ENCODE data around the gene IGSF21.
A peak's percentile ranks its signal among the peaks of the same experiment; 100 is the strongest.

IGSF21 gene

GRCh38 chr1:18400347-18401102, 292.9 kb downstream of the IGSF21 start:
- TF ChIP-seq GATA1 (IDR thresholded peaks at IDR 0.05; ENCODE audit: low read depth, low read length) (no peak), POLR2A (IDR thresholded peaks at IDR 0.05; ENCODE audit: low read length) (no peak)
- peak in 1 of 2 experiments; percentile 52 for DNase-seq

DNA sequence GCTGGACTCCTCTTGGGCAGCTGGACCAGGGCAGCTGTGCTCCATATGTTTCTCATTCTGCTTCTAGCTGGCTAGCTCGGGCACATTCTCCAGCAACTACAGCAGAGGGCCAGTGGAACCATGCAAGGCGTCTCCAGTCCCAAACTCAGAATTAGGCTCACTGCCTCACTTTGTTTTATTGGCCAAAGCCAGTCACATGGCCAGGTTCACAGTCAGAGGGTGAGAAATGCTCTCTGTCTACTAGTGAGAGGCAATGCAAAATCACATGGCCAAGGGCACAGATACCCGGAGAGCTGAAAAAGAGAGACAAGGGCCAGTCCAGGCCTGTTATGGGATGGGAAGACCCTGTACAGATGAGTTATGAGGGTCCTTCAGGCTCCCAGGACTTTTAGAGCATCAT, 294.3 kb downstream of the IGSF21 start:
- DNase-seq = no peak
- TF ChIP-seq POLR2A (IDR thresholded peaks at IDR 0.05; ENCODE audit: low read length) (no peak), GATA1 (IDR thresholded peaks at IDR 0.05; ENCODE audit: low read depth, low read length) (no peak)

DNA sequence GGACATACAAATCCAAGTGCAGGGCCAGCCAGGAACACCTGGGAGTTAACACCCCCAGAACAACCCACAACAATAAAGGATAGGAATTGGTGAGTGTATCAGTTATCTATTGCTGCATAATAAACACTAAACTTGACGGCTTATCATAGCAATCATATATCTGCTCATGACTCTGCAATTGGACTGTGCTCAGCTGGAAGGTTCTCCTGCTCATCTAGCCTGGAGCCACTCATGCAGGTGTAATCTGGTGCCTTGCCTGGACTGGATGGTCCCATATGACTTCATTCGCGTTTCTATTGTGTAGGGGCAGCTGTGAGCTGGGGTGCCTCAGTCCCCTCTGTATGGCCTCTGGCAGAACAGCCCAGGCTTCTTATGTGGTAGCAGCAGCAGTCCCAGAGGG, 296.9 kb downstream of the IGSF21 start:
- TF ChIP-seq POLR2A (IDR thresholded peaks at IDR 0.05; ENCODE audit: low read length) (no peak), GATA1 (IDR thresholded peaks at IDR 0.05; ENCODE audit: low read depth, low read length) (no peak)
- no peak for DNase-seq

DNA sequence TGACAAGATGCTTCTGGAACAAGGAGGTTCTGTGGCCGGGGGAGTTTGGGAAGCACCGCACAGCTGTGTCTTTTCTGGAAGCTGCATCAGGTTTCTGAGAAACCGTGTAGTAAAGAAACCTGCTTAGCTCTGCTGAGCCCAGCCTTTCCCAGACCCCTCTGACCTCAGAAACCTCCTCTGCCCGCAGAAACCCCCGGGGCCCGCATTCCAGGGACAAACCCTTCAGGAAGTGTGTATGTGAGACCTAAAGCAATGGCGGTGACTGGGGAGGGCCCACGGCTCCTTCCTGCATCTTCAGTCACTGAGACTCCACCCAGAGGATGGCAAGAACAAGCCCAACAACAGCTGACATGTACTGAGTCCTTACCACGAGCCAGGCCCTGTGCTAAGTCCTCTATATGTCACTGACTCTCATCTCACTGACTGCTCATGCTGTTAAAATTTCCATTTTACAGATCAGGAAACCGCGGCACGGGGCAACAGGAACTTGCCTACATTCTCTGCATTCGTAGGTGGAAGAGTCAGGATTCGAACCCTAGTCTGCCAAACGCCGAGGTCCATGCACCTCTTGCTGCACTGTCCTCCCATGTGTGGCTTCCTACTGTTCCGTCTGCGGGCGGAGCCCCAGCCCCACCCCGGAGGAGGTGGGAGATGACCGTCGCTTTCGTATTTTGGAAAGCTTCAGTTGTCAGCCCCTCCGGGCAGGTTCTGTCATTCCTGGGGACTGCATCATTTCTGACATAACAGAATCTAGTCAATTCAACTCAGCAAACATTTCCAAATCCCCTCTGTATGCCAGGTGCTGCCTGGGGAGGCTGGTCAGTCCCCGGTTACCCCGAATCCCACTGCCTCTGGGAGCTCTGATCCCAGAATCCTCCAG, 299.8 kb downstream of the IGSF21 start:
- no peak for TF ChIP-seq GATA1 (IDR thresholded peaks at IDR 0.05; ENCODE audit: low read depth, low read length)
- TF ChIP-seq POLR2A (IDR thresholded peaks at IDR 0.05; ENCODE audit: low read length) = no peak
- no peak for DNase-seq

- no peak for TF ChIP-seq POLR2A (IDR thresholded peaks at IDR 0.05; ENCODE audit: low read length)
- TF ChIP-seq GATA1 (IDR thresholded peaks at IDR 0.05; ENCODE audit: low read depth, low read length) = no peak
- DNase-seq = no peak
Observed at GRCh38 chr1:18408656-18409370, 301.2 kb downstream of the IGSF21 start.

DNA sequence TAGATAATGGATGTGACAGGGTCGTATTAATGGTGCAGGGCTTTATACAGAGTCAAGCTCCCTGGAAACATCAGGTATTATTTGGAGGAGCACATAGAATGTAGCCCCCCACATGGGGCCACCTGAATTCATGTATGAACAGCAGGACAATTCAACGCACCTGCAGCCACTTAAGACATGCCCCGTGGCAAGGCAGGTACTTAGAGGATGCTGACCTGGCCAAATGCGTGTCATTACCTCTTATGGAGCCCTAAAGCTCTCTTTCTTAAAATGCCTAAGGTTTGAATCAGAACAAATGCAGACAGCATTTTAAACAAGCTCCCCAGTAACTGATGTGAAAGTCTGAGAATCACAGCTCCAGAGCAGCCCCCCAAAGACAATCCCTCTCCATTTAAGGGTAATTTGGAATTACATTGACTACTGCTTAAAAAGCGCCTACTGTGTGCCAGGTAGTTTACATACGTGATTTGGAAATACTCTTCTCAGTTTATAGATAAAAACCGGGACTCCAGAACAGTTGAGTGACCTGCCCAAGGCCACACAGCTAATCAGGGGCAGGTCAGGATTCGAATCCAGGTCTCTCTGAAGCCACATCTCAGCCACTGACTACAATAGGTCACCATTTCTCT, 302.1 kb downstream of the IGSF21 start:
- DNase-seq = no peak
- no peak for TF ChIP-seq GATA1 (IDR thresholded peaks at IDR 0.05; ENCODE audit: low read depth, low read length)
- TF ChIP-seq POLR2A (IDR thresholded peaks at IDR 0.05; ENCODE audit: low read length) = no peak

DNA sequence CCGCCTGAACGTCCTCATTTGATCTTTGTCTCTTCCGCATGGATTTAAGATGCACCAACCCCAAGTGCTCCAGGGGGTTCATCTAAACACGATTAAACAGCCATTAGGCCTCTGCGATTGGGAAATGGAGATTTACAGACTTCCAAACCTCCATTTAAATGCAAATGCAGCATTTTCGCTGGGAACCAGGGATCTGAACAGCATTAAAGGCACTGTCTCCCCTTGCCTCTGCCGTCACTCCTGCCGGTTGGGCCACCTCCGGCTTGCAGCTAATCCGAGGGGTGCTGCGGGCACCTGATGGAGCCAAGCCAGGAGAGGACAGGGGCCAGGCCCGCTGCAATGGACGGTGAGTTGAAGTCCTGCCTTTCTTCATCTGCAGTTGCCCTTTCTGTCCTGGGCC, 302.8 kb downstream of the IGSF21 start:
- no peak for DNase-seq
- TF ChIP-seq GATA1 (IDR thresholded peaks at IDR 0.05; ENCODE audit: low read depth, low read length) = no peak
- TF ChIP-seq POLR2A (IDR thresholded peaks at IDR 0.05; ENCODE audit: low read length) = no peak

DNA sequence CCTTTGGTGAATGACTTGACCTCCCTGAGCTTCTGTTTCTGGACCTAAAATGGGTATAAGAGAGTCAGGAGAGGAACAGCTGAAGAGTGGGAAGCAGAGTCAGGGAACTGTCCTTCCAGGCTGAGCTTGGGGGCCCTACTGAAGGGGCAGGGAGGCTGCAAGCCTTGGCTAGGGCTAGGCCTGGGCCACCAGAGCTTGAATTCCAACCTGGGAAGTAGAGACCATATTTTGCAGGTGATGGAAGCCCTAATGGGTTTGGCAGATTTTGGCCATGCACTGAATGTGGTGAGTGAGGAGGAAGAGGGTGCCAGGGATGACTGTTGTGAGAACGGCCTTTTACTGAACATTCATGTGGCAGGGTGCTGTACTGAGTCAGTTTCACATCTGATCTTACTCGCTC, 303.7 kb downstream of the IGSF21 start:
- TF ChIP-seq GATA1 (IDR thresholded peaks at IDR 0.05; ENCODE audit: low read depth, low read length) (no peak), POLR2A (IDR thresholded peaks at IDR 0.05; ENCODE audit: low read length) (no peak)
- no peak for DNase-seq

- no peak for TF ChIP-seq GATA1 (IDR thresholded peaks at IDR 0.05; ENCODE audit: low read depth, low read length)
- no peak for TF ChIP-seq POLR2A (IDR thresholded peaks at IDR 0.05; ENCODE audit: low read length)
- DNase-seq = no peak
Observed at GRCh38 chr1:18411820-18412641, 304.4 kb downstream of the IGSF21 start.

DNA sequence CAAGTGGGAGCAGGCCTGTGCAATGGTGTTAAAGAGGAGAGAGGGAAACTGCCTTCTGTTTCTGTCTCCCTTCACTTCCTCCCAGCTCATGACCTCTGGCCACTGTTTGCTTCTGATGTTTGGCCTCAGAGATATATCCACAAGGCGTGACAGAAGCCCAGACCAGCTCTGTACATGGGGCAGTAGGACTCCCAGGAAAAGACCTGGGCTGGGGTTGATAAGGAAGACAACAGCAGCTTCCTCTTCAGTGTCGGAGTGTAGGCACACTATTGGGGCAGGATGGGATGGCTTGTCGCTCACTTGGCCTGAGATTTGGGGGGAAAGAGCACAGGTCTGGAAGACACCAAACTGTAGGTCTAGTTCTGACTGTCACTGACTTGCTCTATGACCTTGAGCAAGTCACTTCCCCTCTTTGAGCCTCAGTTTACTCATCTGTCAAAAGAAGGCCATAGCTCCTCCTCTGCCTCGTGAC, 305.3 kb downstream of the IGSF21 start:
- DNase-seq = no peak
- TF ChIP-seq POLR2A (IDR thresholded peaks at IDR 0.05; ENCODE audit: low read length) (no peak), GATA1 (IDR thresholded peaks at IDR 0.05; ENCODE audit: low read depth, low read length) (no peak)

DNA sequence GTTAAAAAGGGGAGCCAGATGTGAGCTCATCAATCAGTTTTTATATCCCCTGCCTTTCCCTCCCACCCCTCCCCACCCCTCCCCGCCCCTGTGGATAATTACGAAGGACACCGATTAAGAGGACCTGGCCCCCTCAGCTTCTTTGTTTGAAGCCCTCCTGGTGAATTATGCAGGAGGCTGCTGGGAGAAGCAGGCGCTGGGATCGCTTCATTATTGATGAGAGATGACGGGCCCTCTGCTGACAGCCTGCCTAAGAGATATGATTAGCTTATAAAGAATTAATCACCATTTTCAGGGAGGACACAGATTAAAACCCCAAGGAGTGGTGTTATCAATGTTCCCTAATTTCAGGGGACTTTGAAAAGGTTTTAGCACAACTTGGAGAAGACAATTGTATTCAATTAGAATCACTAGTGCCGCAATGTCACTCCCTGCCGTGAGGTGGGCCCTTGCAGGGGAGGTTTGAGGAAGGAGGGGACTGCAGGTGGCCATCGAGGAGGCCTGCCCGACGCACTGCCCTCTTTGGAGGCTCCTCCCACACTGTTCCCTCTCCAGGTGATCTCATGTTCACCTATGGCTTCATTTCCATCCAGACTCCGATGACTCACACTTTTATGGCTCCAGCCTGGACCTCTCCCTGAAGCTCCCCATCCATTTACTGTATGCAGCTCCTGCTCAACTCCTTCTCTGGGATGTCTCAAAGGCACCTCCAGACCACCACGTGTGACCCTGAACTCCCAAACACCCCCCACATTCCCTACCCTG, 306.1 kb downstream of the IGSF21 start:
- DNase-seq = no peak
- no peak for TF ChIP-seq POLR2A (IDR thresholded peaks at IDR 0.05; ENCODE audit: low read length)
- no peak for TF ChIP-seq GATA1 (IDR thresholded peaks at IDR 0.05; ENCODE audit: low read depth, low read length)

DNA sequence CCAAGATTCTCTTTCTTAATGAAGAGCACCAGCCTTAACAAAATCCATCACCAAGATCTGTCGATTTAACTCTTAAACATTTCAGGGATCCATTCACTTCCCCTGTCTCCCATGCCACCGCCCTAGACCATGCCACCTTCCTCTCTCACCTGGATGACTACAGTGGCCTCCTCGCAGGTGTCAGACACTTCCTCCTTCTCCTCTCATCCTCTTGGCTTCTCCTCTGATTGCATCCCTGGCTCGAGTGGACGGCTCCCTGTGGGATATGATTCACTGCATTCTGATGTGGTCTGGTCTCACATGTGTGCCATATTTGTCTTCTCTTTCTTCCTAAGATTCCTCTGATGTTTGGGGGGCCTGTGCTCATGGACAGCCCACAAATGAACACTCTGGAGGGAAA, 306.7 kb downstream of the IGSF21 start:
- TF ChIP-seq POLR2A (IDR thresholded peaks at IDR 0.05; ENCODE audit: low read length) (no peak), GATA1 (IDR thresholded peaks at IDR 0.05; ENCODE audit: low read depth, low read length) (no peak)
- DNase-seq = no peak
